NCI-H446 (cell line): ENCODE data around the gene CCDC136.
A peak's percentile ranks its signal among the peaks of the same experiment; 100 is the strongest.

Source experiments
- DNase-seq, 2 experiments: peaks; one replicate each; lab custom pipeline; 2025; lab: John Stamatoyannopoulos, UW

Gene CCDC136

DNA sequence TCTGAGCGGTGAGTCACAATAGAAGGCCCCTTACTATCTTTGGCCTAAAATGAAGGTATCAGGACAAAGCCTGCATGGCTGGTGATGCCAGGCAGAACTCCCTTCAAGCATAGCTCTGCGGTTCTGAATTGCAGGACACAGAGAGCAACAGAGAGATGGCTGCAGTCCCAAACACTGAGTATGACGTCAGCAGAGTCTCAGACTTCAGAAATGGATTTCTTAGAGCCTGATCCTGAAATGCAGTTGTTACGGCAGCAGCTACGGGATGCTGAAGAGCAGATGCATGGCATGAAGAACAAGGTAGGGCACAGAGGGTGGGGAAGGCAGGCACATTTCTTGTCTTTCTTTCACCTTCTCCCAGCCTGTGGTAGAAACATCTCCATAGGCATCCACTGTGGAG, 13.5 kb downstream of the CCDC136 start:
- no peak for DNase-seq

- DNase-seq: no peak
Measured at GRCh38 chr7:128807191-128807590, 15.4 kb downstream of the CCDC136 start.

DNA sequence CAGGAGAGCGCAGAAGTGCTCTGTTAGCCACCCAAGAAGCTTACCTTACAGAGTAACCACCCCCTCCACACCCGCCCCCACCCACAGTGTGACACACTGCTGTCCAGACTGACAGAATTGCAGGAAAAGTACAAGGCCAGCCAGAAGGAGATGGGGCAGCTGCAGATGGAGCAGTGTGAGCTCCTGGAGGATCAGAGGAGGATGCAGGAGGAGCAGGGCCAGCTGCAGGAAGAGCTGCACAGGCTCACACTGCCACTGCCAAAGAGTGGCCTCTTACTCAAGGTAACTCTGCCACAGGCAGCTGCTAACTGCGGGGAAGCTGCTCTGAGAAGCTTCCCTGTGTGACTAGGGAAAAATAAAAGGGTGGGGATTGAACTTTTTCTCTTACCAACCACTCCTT, 17.6 kb downstream of the CCDC136 start:
- no peak for DNase-seq

GRCh38 chr7:128810473-128810872, 18.7 kb downstream of the CCDC136 start:
- DNase-seq: no peak

GRCh38 chr7:128810997-128811396, 19.2 kb downstream of the CCDC136 start:
- DNase-seq: no peak

- no peak for DNase-seq
Measured at GRCh38 chr7:128811631-128812430, 20.1 kb downstream of the CCDC136 start.

DNA sequence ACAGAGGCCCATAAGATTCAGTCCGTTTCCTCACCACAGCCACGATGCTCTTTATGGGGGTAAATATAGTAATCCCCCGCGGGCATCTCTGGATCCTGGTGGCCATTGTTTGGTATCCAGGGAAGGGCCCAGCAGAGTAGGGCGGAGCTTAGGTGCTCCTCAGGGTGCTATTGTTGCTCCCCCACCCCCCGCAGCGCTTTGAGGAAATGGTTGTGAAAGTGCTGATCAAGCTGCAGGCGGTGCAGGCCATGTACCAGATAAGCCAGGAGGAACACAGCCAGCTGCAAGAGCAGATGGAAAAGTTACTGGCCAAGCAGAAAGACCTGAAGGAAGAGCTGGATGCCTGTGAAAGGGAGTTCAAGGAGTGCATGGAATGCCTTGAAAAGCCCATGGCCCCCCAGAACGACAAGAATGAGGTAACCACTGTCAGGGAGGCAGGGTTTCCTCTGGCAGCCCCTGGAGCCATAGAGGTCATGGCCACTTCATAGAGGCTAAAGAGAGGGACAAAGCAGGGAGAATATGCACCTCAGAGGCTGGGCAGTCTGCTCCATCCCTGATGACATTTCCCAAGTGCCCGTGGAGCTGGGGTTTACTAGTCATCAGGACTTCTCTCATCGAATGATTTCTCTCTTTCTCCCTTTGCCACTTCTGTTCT, 20.9 kb downstream of the CCDC136 start:
- DNase-seq: no peak

GRCh38 chr7:128814499-128814898, 22.7 kb downstream of the CCDC136 start:
- DNase-seq: peak in 1 of 2 experiments; percentile 23

- no peak for DNase-seq
Measured at GRCh38 chr7:128815289-128815942, 23.6 kb downstream of the CCDC136 start.

DNA sequence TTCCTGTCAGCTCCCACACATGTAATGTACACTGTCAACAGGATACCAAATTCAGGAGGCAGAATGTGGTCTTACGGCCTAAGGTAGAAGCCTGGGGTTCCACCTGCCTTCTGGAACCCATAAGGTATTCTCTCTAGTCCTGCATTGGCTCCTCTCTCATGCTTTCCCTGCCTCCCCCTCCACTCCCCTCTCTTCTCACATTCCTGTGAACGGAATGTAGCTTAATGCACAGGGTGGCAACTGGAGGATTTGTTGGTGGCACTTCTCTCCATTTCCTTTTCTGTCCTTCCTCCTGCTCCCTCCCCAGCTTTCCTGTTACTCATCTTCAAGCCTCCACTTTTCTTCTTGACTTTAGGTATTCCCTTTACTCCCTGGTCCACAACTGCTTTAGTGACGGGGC, 26.9 kb downstream of the CCDC136 start:
- no peak for DNase-seq

DNA sequence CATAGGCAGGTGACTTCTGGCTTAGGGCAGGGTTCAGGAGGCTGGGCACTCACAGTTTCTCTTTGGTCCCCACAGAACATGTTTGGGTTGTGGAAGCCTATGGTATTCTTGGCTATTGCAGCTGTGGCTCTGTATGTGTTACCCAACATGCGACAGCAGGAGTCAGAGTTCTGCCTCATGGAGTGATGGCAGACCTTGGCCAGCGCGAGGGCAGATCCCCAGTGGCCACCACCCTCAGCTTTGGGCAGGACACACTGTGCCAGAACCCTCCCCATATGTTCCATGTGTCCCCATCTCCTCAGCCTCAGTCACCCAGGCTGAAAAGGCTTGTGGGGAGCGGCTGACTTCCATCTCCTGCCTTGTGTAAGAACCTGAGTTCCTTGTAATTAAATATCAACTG, 30.0 kb downstream of the CCDC136 start:
- no peak for DNase-seq

GRCh38 chr7:128826512-128826911, 34.7 kb downstream of the CCDC136 start:
- no peak for DNase-seq

DNA sequence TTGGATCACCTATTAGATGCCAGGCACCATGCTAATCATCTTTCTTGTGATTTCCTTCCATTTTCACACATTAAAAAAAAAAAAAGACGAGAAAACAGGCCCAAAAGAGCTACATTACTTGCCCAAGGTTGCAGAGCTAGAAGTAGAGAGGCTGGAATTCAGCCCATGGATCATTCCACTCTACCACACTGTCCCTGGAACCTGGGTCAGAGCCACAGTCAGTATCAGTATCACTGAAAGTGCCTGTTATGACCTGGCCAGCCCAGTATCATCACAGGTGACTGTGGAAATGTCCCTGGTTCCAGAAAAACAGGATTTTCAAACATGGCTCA, 35.1 kb downstream of the CCDC136 start:
- no peak for DNase-seq

GRCh38 chr7:128827248-128827958, 35.6 kb downstream of the CCDC136 start:
- DNase-seq: no peak

GRCh38 chr7:128827971-128828711, 36.4 kb downstream of the CCDC136 start:
- DNase-seq: no peak

- no peak for DNase-seq
Measured at GRCh38 chr7:128829391-128830166, 37.8 kb downstream of the CCDC136 start.

DNA sequence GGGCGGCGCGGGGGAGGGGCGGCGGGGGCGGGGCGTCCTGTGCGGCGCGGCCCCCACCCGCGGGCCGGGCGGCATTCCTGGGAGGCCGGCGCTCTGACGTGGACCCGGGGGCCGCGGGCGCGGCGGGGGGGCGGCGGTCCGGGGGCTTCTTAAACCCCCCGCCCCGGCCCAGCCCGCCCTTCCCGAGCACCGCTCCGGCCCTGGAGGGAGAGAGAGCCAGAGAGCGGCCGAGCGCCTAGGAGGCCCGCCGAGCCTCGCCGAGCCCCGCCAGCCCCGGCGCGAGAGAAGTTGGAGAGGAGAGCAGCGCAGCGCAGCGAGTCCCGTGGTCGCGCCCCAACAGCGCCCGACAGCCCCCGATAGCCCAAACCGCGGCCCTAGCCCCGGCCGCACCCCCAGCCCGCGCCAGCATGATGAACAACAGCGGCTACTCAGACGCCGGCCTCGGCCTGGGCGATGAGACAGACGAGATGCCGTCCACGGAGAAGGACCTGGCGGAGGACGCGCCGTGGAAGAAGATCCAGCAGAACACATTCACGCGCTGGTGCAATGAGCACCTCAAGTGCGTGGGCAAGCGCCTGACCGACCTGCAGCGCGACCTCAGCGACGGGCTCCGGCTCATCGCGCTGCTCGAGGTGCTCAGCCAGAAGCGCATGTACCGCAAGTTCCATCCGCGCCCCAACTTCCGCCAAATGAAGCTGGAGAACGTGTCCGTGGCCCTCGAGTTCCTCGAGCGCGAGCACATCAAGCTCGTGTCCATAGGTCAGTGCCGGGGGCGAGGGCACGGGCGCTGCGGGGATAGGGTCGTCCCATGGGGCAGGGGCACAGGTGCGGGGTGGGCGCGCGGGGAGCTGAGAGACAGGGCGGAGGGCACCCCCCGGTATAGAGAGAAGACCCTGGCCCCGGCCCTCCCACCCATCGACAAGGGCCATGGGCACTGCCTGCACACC, 38.7 kb downstream of the CCDC136 start, which contains the start of gene FLNC:
TSS of gene FLNC (plus strand) at position 176 of the 947 bp plus-strand sequence. CDS start at position 408, 232 bp downstream.
- no peak for DNase-seq

DNA sequence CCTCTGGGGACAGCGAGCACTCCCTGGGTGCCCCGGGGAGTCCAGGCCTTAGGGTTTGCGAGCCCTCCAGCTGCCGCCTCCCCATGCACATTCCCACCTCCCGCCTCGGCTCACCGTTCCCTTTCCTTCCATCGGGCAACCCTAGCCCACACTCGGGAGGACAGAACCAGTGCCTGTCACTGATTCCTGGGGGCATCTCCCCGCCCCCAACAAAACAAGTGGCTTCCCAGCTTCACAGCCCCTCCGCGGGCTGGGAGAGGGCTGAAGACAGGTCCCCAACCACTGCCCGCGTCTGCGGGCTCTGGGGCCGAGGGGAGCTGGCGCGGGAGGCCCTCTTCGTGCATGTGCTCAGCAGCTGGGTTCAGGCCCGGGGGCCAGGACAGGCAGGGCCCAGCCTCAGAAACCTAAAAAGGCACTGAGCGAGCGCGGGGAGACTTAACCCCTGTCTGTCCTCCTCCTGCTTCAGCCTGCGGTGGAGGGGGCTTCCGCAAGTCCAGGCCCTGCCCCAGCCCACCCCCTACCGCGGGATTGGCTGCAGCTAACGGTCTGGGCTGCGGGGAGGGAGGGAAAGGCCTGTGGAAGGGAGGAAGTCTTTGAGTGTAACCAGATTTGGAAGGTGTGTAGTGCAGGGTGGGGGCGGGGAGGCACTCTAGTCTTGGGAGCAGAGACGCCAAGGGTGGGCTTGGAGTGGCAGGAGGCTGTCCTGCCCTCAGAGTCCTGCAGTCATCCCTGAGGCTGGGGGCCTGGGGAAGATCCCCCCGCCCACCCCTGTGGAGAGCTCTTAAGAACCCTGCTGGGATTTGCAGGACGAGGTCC, 39.6 kb downstream of the CCDC136 start:
- DNase-seq: no peak
